Common myeloid progenitor, CD34-positive (primary cell): ENCODE results near the gene CCDC192.
"Not testable (repeated sequence)": the region's sequence is repeated elsewhere in the genome, so short reads cannot be mapped to it uniquely, and the experiment has no call there.

ENCODE experiments used
- CTCF ChIA-PET: fragments of 350-600 bp; sonication (Branson Sonifier 250); formaldehyde crosslinking; loops from one replicate; lab custom pipeline; 2021; ENCODE audit warnings: antibody characterized with exemption; lab: Charles Lee
- POLR2A ChIA-PET: fragments of 350-600 bp; sonication (Branson Sonifier 250); formaldehyde crosslinking; loops from one replicate; lab custom pipeline; 2021; ENCODE audit warnings: antibody characterized with exemption; lab: Charles Lee
- DNase-seq, 3 donors: peaks; one replicate each; pipeline versions ENCODE4 v3.0.0 to v3.0.0-alpha.2; 2013
- H3K27ac ChIP-seq, 2 experiments: 1 replicate in 1 of 2; 2 replicates in 1 of 2; pipeline ENCODE4 v1.7.0; 2013; ENCODE audit warnings: inconsistent platforms in 2 of 2, low read length in 2 of 2, mild to moderate bottlenecking in 2 of 2, low read depth in 1 of 2, moderate library complexity in 1 of 2; ENCODE audit not compliant: severe bottlenecking in 2 of 2, insufficient read depth in 1 of 2, poor library complexity in 1 of 2
- H3K27me3 ChIP-seq, 5 experiments: replicated peaks in 2 of 5; 1 replicate in 3 of 5; 2 replicates in 2 of 5; pipeline versions ENCODE4 v1.6.1 to v1.7.0; 2013; ENCODE audit warnings: low read length in 4 of 5, mild to moderate bottlenecking in 2 of 5, moderate library complexity in 2 of 5, inconsistent platforms in 1 of 5; ENCODE audit not compliant: insufficient read depth in 5 of 5, control insufficient read depth in 4 of 5
- H3K36me3 ChIP-seq, 4 experiments: 1 replicate in 2 of 4; 2 replicates in 2 of 4; pipeline versions ENCODE4 v1.6.1 to v1.7.0; 2013; ENCODE audit warnings: low read length in 3 of 4, control low read depth in 1 of 4, mild to moderate bottlenecking in 1 of 4; ENCODE audit not compliant: control insufficient read depth in 4 of 4, insufficient read depth in 4 of 4
- H3K4me1 ChIP-seq, 4 experiments: 1 replicate in 3 of 4; 2 replicates in 1 of 4; pipeline versions ENCODE4 v1.6.1 to v1.7.1; 2013; ENCODE audit warnings: low read length in 3 of 4, mild to moderate bottlenecking in 3 of 4, control low read depth in 1 of 4, inconsistent platforms in 1 of 4, moderate library complexity in 1 of 4; ENCODE audit not compliant: control insufficient read depth in 4 of 4, insufficient read depth in 4 of 4; ENCODE audit errors: control extremely low read depth in 1 of 4
- H3K4me3 ChIP-seq, 7 experiments: 1 replicate in 4 of 7; 2 replicates in 3 of 7; pipeline versions ENCODE4 v1.5.1 to v1.7.0; 2013; ENCODE audit warnings: mild to moderate bottlenecking in 7 of 7, low read length in 6 of 7, moderate library complexity in 6 of 7, inconsistent platforms in 2 of 7, low read depth in 2 of 7, control low read depth in 1 of 7; ENCODE audit not compliant: insufficient read depth in 4 of 7, control insufficient read depth in 1 of 7; ENCODE audit errors: extremely low read depth in 1 of 7
- H3K9me3 ChIP-seq, 5 experiments: 1 replicate in 4 of 5; 2 replicates in 1 of 5; pipeline versions ENCODE4 v1.6.1 to v1.7.1; 2013; ENCODE audit warnings: low read length in 4 of 5, mild to moderate bottlenecking in 2 of 5, inconsistent platforms in 1 of 5, low read depth in 1 of 5, moderate library complexity in 1 of 5; ENCODE audit not compliant: control insufficient read depth in 4 of 5, insufficient read depth in 2 of 5; ENCODE audit errors: control extremely low read depth in 1 of 5
- WGBS: methylation state at CpG from one replicate; pipeline ENCODE4 v1.1.5; 2013; ENCODE audit not compliant: insufficient coverage; 5-methylcytosine and 5-hydroxymethylcytosine counted together

The CCDC192 gene

GRCh38 chr5:127739807-127740384 lies 36.7 kb downstream of the CCDC192 start:
- no peak overlapping the region for H3K4me3 ChIP-seq
- no peaks in the 10 kb centered on the region for H3K36me3 ChIP-seq
- DNase-seq = no peak
- H3K9me3 ChIP-seq = no peaks in the 10 kb centered on the region
- WGBS = 100% methylated on average over 4 of the region's 10 CpGs
- H3K27me3 ChIP-seq = no peaks in the 10 kb centered on the region
- H3K4me1 ChIP-seq = peaks cover 4 to 26% (median 13%) of the 10 kb centered on the region in 4 experiments
- POLR2A ChIA-PET = no interaction called here
- H3K27ac ChIP-seq = no peak overlapping the region
- CTCF ChIA-PET = no interaction called here

GRCh38 chr5:127741412-127741811 lies 38.2 kb downstream of the CCDC192 start:
- Histone ChIP-seq H3K36me3 (no peaks in the 10 kb centered on the region), H3K9me3 (no peaks in the 10 kb centered on the region), H3K4me1 (peaks cover 4 to 38% (median 15%) of the 10 kb centered on the region in 4 experiments), H3K27ac (no peak overlapping the region), H3K4me3 (no peak overlapping the region), H3K27me3 (no peaks in the 10 kb centered on the region)
- ChIA-PET CTCF (no interaction called here), POLR2A (no interaction called here)
- no peak for DNase-seq

GRCh38 chr5:127744241-127744640 lies 41.0 kb downstream of the CCDC192 start:
- CTCF ChIA-PET = no interaction called here

GRCh38 chr5:127746756-127747155 lies 43.6 kb downstream of the CCDC192 start:
- peaks cover 4 to 32% (median 12%) of the 10 kb centered on the region in 4 experiments for H3K4me1 ChIP-seq
- no peaks in the 10 kb centered on the region for H3K27me3 ChIP-seq
- no CpG with 5 or more reads among the region's 1 CpG for WGBS
- H3K4me3 ChIP-seq = no peak overlapping the region
- ChIA-PET POLR2A (no interaction called here), CTCF (no interaction called here)
- H3K27ac ChIP-seq = no peak overlapping the region
- peak; percentile 58 to 83 (median 75) for DNase-seq
- H3K36me3 ChIP-seq = no peaks in the 10 kb centered on the region
- H3K9me3 ChIP-seq = no peaks in the 10 kb centered on the region

More at GRCh38 chr5:127744241-127744640, 41.0 kb downstream of the CCDC192 start:
- no peak overlapping the region for H3K27ac ChIP-seq
- POLR2A ChIA-PET = no interaction called here
- no peaks in the 10 kb centered on the region for H3K36me3 ChIP-seq
- no peaks in the 10 kb centered on the region for H3K27me3 ChIP-seq
- peak; percentile 26 to 82 (median 70) for DNase-seq
- no peaks in the 10 kb centered on the region for H3K9me3 ChIP-seq
- peak overlapping the region in 1 of 7 experiments; percentile 23 for H3K4me3 ChIP-seq
- peaks cover 4 to 41% (median 15%) of the 10 kb centered on the region in 4 experiments for H3K4me1 ChIP-seq

- POLR2A ChIA-PET, H3K4me1 ChIP-seq, H3K9me3 ChIP-seq, H3K4me3 ChIP-seq, H3K36me3 ChIP-seq, DNase-seq, H3K27me3 ChIP-seq, CTCF ChIA-PET, H3K27ac ChIP-seq: not testable (repeated sequence)
- 95% methylated on average over 10 of the region's 32 CpGs for WGBS
These were observed 49.5 kb downstream of the CCDC192 start for GRCh38 chr5:127752503-127753265.

GRCh38 chr5:127754259-127754658 lies 51.1 kb downstream of the CCDC192 start:
- H3K36me3 ChIP-seq = no peaks in the 10 kb centered on the region
- no peak overlapping the region for H3K27ac ChIP-seq
- 77% methylated on average over 4 of the region's 4 CpGs for WGBS
- ChIA-PET POLR2A (no interaction called here), CTCF (interaction anchor here (0.9 to 1.0 kb wide), 3 partner anchors 9 to 190 kb away, joined by 3 read pairs; no protein-coding TSS in a partner anchor)
- no peaks in the 10 kb centered on the region for H3K4me1 ChIP-seq
- H3K27me3 ChIP-seq = no peaks in the 10 kb centered on the region
- H3K4me3 ChIP-seq = no peak overlapping the region
- no peaks in the 10 kb centered on the region for H3K9me3 ChIP-seq
- no peak for DNase-seq

- no peak for DNase-seq
- POLR2A ChIA-PET = no interaction called here
- CTCF ChIA-PET = interaction anchor here (0.9 to 1.0 kb wide), 3 partner anchors 9 to 191 kb away, joined by 3 read pairs; no protein-coding TSS in a partner anchor
- H3K27ac ChIP-seq = no peak overlapping the region
- H3K36me3 ChIP-seq = no peaks in the 10 kb centered on the region
- H3K27me3 ChIP-seq = no peaks in the 10 kb centered on the region
- H3K4me1 ChIP-seq = no peaks in the 10 kb centered on the region
- H3K9me3 ChIP-seq = no peaks in the 10 kb centered on the region
- WGBS = 88% methylated on average over 1 of the region's 2 CpGs
- no peak overlapping the region for H3K4me3 ChIP-seq
These were observed 51.5 kb downstream of the CCDC192 start for GRCh38 chr5:127754706-127755105.
